WTC11 (cell line): ENCODE measurements around the gene CSKMT. TPM values are rescaled to one million over a fixed set of nuclear protein-coding genes. Genes with fewer than 3 reads are reported as not detected.

Experiments used
- ATAC-seq: fragments of 200-7000 bp; cut with Tn5 transposase; 2 replicates; pipeline ENCODE4 v1.10.0; 2021; ENCODE audit warnings: mild to moderate bottlenecking, moderate library complexity
- CTCF ChIA-PET: fragments of 300-600 bp; sonication (Branson Sonifier 250); formaldehyde crosslinking; loops from one replicate; lab custom pipeline; 2021; ENCODE audit warnings: antibody characterized with exemption; lab: Charles Lee
- POLR2A ChIA-PET: fragments of 350-600 bp; sonication (Branson Sonifier 250); formaldehyde crosslinking; loops from one replicate; lab custom pipeline; 2021; ENCODE audit warnings: antibody characterized with exemption; lab: Charles Lee
- DNase-seq: peaks from one replicate; pipeline ENCODE4 v3.0.0; 2021; ENCODE audit warnings: low spot score
- H3K27ac Mint-ChIP-seq: 2 replicates; pipeline ENCODE4 v1.8.0; 2021; ENCODE audit warnings: mixed read lengths
- H3K27me3 Mint-ChIP-seq: 2 replicates; pipeline ENCODE4 v1.8.0; 2021; ENCODE audit warnings: low read depth, mild to moderate bottlenecking, moderate library complexity, mixed read lengths
- H3K36me3 Mint-ChIP-seq: 2 replicates; pipeline ENCODE4 v1.8.0; 2021; ENCODE audit warnings: mixed read lengths
- H3K4me1 Mint-ChIP-seq: 2 replicates; pipeline ENCODE4 v1.8.0; 2022; ENCODE audit warnings: mixed read lengths
- H3K4me3 Mint-ChIP-seq: 2 replicates; pipeline ENCODE4 v1.8.0; 2021; ENCODE audit warnings: mild to moderate bottlenecking, moderate library complexity, mixed read lengths
- H3K9me3 Mint-ChIP-seq: 2 replicates; pipeline ENCODE4 v1.8.0; 2021; ENCODE audit warnings: mixed read lengths
- ATF1 ChIP-seq: sonication (generic); formaldehyde crosslinking; IDR thresholded peaks from 2 replicates; pipeline ENCODE4 v1.8.1; 2023; ENCODE audit warnings: mild to moderate bottlenecking, moderate library complexity, missing genetic modification reagents
- CREM ChIP-seq: sonication (generic); formaldehyde crosslinking; IDR thresholded peaks from 2 replicates; pipeline ENCODE4 v1.8.1; 2022; ENCODE audit warnings: mild to moderate bottlenecking, missing genetic modification reagents, moderate library complexity
- EMX1 ChIP-seq: fragments of 250-450 bp; sonication (Bioruptor Pico); IDR thresholded peaks from 2 replicates; pipeline ENCODE4 v1.8.0; 2021; ENCODE audit warnings: mild to moderate bottlenecking
- ETV6 ChIP-seq: sonication (generic); formaldehyde crosslinking; IDR thresholded peaks from 2 replicates; pipeline ENCODE4 v1.8.1; 2022; ENCODE audit warnings: mild to moderate bottlenecking, missing genetic modification reagents
- FOXK1 ChIP-seq: sonication (generic); formaldehyde crosslinking; IDR thresholded peaks from 2 replicates; pipeline ENCODE4 v1.8.0; 2022; ENCODE audit warnings: mild to moderate bottlenecking, moderate library complexity, missing genetic modification reagents
- JUN ChIP-seq: sonication (generic); formaldehyde crosslinking; IDR thresholded peaks from 2 replicates; pipeline ENCODE4 v1.8.0; 2023; ENCODE audit warnings: mild to moderate bottlenecking, missing genetic modification reagents
- MAX ChIP-seq: sonication (generic); formaldehyde crosslinking; IDR thresholded peaks from 2 replicates; pipeline ENCODE4 v1.8.0; 2022; ENCODE audit warnings: mild to moderate bottlenecking, missing genetic modification reagents
- MYBL2 ChIP-seq: sonication (generic); formaldehyde crosslinking; IDR thresholded peaks from 2 replicates; pipeline ENCODE4 v1.8.1; 2023; ENCODE audit warnings: mild to moderate bottlenecking, moderate library complexity, missing genetic modification reagents
- NFATC4 ChIP-seq: fragments of 250-450 bp; sonication (Bioruptor Pico); IDR thresholded peaks from 2 replicates; pipeline ENCODE4 v1.9.0; 2021; ENCODE audit warnings: mild to moderate bottlenecking
- RORB ChIP-seq: fragments of 250-450 bp; sonication (Bioruptor Pico); IDR thresholded peaks from 2 replicates; pipeline ENCODE4 v1.9.0; 2021; ENCODE audit warnings: mild to moderate bottlenecking
- SP1 ChIP-seq: sonication (generic); formaldehyde crosslinking; conservative IDR thresholded peaks from 2 replicates; pipeline ENCODE4 v1.8.1; 2022; ENCODE audit warnings: missing genetic modification reagents
- TEAD1 ChIP-seq: sonication (generic); formaldehyde crosslinking; IDR thresholded peaks from 2 replicates; pipeline ENCODE4 v1.8.0; 2022; ENCODE audit warnings: mild to moderate bottlenecking, missing genetic modification reagents
- ZNF396 ChIP-seq: fragments of 250-450 bp; sonication (Bioruptor Pico); IDR thresholded peaks from 2 replicates; pipeline ENCODE4 v1.8.0; 2021; ENCODE audit warnings: mild to moderate bottlenecking, moderate library complexity, borderline replicate concordance
- ZNF416 ChIP-seq: fragments of 250-450 bp; sonication (Bioruptor Pico); IDR thresholded peaks from 2 replicates; pipeline ENCODE4 v1.9.0; 2021; ENCODE audit warnings: mild to moderate bottlenecking, inconsistent platforms
- ZNF532 ChIP-seq: fragments of 250-450 bp; sonication (Bioruptor Pico); IDR thresholded peaks from 2 replicates; pipeline ENCODE4 v1.9.0; 2021; ENCODE audit warnings: mild to moderate bottlenecking, borderline replicate concordance
- total RNA-seq: library from RNA; stranded (reverse); gene quantifications from 3 replicates; pipeline ENCODE4 v1.2.3, GENCODE V29; 2021
- TF ChIP-seq, protein P1 (sequence below): sonication (generic); formaldehyde crosslinking; IDR thresholded peaks from 2 replicates; pipeline ENCODE4 v1.8.1; 2022; ENCODE audit warnings: mild to moderate bottlenecking, moderate library complexity, missing genetic modification reagents
- TF ChIP-seq, protein P2 (sequence below): sonication (generic); formaldehyde crosslinking; IDR thresholded peaks from 2 replicates; pipeline ENCODE4 v1.8.0; 2022; ENCODE audit warnings: mild to moderate bottlenecking, missing genetic modification reagents
- TF ChIP-seq, protein P3 (sequence below): sonication (generic); formaldehyde crosslinking; IDR thresholded peaks from 2 replicates; pipeline ENCODE4 v1.8.0; 2023; ENCODE audit warnings: mild to moderate bottlenecking, missing genetic modification reagents
- TF ChIP-seq, protein P4 (sequence below): sonication (generic); formaldehyde crosslinking; IDR thresholded peaks from 2 replicates; pipeline ENCODE4 v1.8.1; 2023; ENCODE audit warnings: mild to moderate bottlenecking, missing genetic modification reagents, moderate library complexity
- TF ChIP-seq, protein P5 (sequence below): sonication (generic); formaldehyde crosslinking; IDR thresholded peaks from 2 replicates; pipeline ENCODE4 v1.8.0; 2022; ENCODE audit warnings: missing genetic modification reagents

CSKMT gene
- total RNA-seq, 1 experiment from 2014 or later, result 75.6 TPM

DNA sequence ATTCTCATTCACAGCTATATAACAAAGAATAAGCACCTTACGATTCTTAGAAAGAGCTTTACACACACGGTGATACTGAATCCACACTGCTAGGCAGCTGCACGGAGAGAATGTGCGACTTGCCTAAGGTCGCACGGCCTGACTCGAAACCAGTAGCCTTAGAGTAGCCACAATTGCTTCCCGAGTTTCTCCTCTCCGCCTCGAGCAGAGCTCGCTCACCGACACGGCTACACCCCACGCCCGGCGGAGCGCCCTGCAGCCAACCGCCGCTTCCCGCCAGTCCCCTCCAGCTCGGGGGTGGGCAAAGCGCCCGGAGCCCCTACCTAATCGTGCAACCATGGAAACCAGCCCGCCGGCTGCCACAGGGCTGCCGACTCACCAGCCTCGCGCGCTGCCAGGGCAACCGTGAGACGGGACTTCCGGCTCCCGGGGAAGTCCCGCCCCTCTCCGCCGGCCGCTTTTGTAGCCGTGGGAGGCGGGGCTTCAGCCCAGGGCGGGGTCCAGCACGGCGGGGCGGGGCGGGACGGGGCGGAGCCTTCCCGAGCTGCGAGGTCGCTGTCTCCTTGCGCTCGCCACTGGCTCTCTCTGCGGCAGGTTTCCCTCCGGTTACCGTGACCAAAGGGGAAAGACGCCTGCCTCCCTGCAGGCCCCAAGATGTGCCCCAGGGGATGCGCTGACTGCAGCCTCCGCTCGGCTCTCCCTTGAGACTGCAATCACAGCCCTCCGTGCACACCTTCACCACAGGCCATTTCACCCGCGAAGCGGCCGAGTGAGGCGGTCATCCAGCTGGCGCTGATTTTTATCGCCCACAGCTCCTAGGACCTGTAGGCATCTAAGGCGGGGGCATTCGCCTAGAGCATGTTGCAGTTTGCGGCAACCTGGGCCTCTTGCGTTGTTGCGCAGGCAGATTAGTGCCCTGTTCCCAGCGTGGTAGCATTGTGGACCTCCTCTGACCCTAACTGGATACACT lies 41.1 kb downstream of the CSKMT start:
- ATAC-seq, result peak; percentile 61
- no peaks in the 10 kb centered on the region; the same call in 1 of the 2 replicates for H3K27me3 Mint-ChIP-seq
- TF ChIP-seq, protein P1, sequence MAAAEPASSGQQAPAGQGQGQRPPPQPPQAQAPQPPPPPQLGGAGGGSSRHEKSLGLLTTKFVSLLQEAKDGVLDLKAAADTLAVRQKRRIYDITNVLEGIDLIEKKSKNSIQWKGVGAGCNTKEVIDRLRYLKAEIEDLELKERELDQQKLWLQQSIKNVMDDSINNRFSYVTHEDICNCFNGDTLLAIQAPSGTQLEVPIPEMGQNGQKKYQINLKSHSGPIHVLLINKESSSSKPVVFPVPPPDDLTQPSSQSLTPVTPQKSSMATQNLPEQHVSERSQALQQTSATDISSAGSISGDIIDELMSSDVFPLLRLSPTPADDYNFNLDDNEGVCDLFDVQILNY, result peak; percentile 25; the same call in 1 of the 2 replicates
- no peak for TF ChIP-seq EMX1 (CRISPR knock-in tag)
- TF ChIP-seq MAX (CRISPR knock-in tag), result peak; percentile 47
- peak; percentile 83 for TF ChIP-seq SP1 (CRISPR knock-in tag)
- TF ChIP-seq RORB (CRISPR knock-in tag), result 0 out of 2 replicates have a peak, but pooled peaks have one; percentile 3
- peak; percentile 50; the same call in 1 of the 2 replicates for TF ChIP-seq ZNF416 (CRISPR knock-in tag)
- TF ChIP-seq, protein P2, sequence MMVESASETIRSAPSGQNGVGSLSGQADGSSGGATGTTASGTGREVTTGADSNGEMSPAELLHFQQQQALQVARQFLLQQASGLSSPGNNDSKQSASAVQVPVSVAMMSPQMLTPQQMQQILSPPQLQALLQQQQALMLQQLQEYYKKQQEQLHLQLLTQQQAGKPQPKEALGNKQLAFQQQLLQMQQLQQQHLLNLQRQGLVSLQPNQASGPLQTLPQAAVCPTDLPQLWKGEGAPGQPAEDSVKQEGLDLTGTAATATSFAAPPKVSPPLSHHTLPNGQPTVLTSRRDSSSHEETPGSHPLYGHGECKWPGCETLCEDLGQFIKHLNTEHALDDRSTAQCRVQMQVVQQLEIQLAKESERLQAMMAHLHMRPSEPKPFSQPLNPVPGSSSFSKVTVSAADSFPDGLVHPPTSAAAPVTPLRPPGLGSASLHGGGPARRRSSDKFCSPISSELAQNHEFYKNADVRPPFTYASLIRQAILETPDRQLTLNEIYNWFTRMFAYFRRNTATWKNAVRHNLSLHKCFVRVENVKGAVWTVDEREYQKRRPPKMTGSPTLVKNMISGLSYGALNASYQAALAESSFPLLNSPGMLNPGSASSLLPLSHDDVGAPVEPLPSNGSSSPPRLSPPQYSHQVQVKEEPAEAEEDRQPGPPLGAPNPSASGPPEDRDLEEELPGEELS, result no peak
- TF ChIP-seq, protein P3, sequence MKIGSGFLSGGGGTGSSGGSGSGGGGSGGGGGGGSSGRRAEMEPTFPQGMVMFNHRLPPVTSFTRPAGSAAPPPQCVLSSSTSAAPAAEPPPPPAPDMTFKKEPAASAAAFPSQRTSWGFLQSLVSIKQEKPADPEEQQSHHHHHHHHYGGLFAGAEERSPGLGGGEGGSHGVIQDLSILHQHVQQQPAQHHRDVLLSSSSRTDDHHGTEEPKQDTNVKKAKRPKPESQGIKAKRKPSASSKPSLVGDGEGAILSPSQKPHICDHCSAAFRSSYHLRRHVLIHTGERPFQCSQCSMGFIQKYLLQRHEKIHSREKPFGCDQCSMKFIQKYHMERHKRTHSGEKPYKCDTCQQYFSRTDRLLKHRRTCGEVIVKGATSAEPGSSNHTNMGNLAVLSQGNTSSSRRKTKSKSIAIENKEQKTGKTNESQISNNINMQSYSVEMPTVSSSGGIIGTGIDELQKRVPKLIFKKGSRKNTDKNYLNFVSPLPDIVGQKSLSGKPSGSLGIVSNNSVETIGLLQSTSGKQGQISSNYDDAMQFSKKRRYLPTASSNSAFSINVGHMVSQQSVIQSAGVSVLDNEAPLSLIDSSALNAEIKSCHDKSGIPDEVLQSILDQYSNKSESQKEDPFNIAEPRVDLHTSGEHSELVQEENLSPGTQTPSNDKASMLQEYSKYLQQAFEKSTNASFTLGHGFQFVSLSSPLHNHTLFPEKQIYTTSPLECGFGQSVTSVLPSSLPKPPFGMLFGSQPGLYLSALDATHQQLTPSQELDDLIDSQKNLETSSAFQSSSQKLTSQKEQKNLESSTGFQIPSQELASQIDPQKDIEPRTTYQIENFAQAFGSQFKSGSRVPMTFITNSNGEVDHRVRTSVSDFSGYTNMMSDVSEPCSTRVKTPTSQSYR (CRISPR knock-in tag), result no peak
- no peak; the same call in 1 of the 2 replicates for TF ChIP-seq ETV6 (CRISPR knock-in tag)
- TF ChIP-seq MYBL2, result no peak
- TF ChIP-seq ZNF532 (CRISPR knock-in tag), result no peak
- no peak for TF ChIP-seq ZNF396 (CRISPR knock-in tag)
- TF ChIP-seq NFATC4 (CRISPR knock-in tag), result no peak; the same call in 1 of the 2 replicates
- TF ChIP-seq, protein P4, sequence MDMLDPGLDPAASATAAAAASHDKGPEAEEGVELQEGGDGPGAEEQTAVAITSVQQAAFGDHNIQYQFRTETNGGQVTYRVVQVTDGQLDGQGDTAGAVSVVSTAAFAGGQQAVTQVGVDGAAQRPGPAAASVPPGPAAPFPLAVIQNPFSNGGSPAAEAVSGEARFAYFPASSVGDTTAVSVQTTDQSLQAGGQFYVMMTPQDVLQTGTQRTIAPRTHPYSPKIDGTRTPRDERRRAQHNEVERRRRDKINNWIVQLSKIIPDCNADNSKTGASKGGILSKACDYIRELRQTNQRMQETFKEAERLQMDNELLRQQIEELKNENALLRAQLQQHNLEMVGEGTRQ (CRISPR knock-in tag), result 0 out of 2 replicates have a peak, but pooled peaks have one; percentile 20
- 0 out of 2 replicates have a peak, but pooled peaks have one; percentile 34 for TF ChIP-seq ATF1 (CRISPR knock-in tag)
- TF ChIP-seq, protein P5, sequence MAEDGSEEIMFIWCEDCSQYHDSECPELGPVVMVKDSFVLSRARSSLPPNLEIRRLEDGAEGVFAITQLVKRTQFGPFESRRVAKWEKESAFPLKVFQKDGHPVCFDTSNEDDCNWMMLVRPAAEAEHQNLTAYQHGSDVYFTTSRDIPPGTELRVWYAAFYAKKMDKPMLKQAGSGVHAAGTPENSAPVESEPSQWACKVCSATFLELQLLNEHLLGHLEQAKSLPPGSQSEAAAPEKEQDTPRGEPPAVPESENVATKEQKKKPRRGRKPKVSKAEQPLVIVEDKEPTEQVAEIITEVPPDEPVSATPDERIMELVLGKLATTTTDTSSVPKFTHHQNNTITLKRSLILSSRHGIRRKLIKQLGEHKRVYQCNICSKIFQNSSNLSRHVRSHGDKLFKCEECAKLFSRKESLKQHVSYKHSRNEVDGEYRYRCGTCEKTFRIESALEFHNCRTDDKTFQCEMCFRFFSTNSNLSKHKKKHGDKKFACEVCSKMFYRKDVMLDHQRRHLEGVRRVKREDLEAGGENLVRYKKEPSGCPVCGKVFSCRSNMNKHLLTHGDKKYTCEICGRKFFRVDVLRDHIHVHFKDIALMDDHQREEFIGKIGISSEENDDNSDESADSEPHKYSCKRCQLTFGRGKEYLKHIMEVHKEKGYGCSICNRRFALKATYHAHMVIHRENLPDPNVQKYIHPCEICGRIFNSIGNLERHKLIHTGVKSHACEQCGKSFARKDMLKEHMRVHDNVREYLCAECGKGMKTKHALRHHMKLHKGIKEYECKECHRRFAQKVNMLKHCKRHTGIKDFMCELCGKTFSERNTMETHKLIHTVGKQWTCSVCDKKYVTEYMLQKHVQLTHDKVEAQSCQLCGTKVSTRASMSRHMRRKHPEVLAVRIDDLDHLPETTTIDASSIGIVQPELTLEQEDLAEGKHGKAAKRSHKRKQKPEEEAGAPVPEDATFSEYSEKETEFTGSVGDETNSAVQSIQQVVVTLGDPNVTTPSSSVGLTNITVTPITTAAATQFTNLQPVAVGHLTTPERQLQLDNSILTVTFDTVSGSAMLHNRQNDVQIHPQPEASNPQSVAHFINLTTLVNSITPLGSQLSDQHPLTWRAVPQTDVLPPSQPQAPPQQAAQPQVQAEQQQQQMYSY (CRISPR knock-in tag), result no peak
- TF ChIP-seq CREM, result no peak; the same call in 1 of the 2 replicates
- no peak for TF ChIP-seq JUN (CRISPR knock-in tag)
- 0 out of 2 replicates have a peak, but pooled peaks have one; percentile 41 for TF ChIP-seq FOXK1
- TF ChIP-seq TEAD1 (CRISPR knock-in tag), result no peak; the same call in 1 of the 2 replicates

More for the DNA sequence above, 41.1 kb downstream of the CSKMT start:
- peaks cover 38% of the 10 kb centered on the region for H3K4me1 Mint-ChIP-seq
- H3K4me3 Mint-ChIP-seq, result peak overlapping the region; percentile 92
- peak; percentile 96 for DNase-seq
- ChIA-PET POLR2A (interaction anchor here (0.6 to 6.0 kb wide), 15 partner anchors 18 to 153 kb away, joined by 3 to 35 read pairs (median 6); partner anchors contain the start of genes B3GAT3, C11orf98, CSKMT and HNRNPUL2), CTCF (interaction anchor here (0.6 to 4.0 kb wide), 23 partner anchors 10 to 312 kb away, joined by 3 to 24 read pairs (median 4); partner anchors contain the start of genes C11orf98, CSKMT, EML3 and GANAB)
- peaks cover 28% of the 10 kb centered on the region for H3K36me3 Mint-ChIP-seq
- H3K27ac Mint-ChIP-seq, result peak overlapping the region; percentile 98
- H3K9me3 Mint-ChIP-seq, result no peaks in the 10 kb centered on the region
